Panc1 (cell line): ENCODE measurements around the gene PANK4. TPM values are rescaled to one million over a fixed set of nuclear protein-coding genes. Genes with fewer than 3 reads are reported as not detected.
A peak's percentile ranks its signal among the peaks of the same experiment; 100 is the strongest.

Experiments used
- ATAC-seq: fragments of 200-7000 bp; cut with Tn5 transposase; 2 replicates; pipeline ENCODE4 v1.9.1; 2020; ENCODE audit warnings: mild to moderate bottlenecking, moderate library complexity
- BruUV-seq: library from RNA; stranded (reverse); fragments of 400-500 nt; replicated peaks from 2 replicates; lab custom pipeline; 2021; lab: Mats Ljungman, UMichigan
- CTCF ChIA-PET: fragments of 300-600 bp; sonication (Branson Sonifier 250); formaldehyde crosslinking; loops from one replicate; lab custom pipeline; 2022; ENCODE audit warnings: antibody characterized with exemption; lab: Charles Lee
- POLR2A ChIA-PET: fragments of 300-600 bp; sonication (Branson Sonifier 250); formaldehyde crosslinking; loops from one replicate; lab custom pipeline; 2022; ENCODE audit warnings: antibody characterized with exemption; lab: Charles Lee
- DNase-seq: peaks from one replicate; pipeline ENCODE4 v3.0.0-alpha.2; 2010; ENCODE audit warnings: low read depth, low spot score
- H3K27ac ChIP-seq: 2 replicates; pipeline ENCODE4 v1.5.1; 2011; ENCODE audit warnings: mild to moderate bottlenecking, low read length, inconsistent platforms
- H3K27me3 ChIP-seq: fragments of 200-500 bp; sonication (Bioruptor generic); 2 replicates; pipeline ENCODE4 v1.6.0; 2014; ENCODE audit warnings: low read length, inconsistent platforms; ENCODE audit not compliant: control insufficient read depth, insufficient read depth
- H3K36me3 ChIP-seq: fragments of 200-500 bp; sonication (Bioruptor generic); 2 replicates; pipeline ENCODE4 v1.5.1; 2014; ENCODE audit warnings: inconsistent platforms, mild to moderate bottlenecking, low read length, moderate library complexity; ENCODE audit not compliant: control insufficient read depth, insufficient read depth
- H3K4me1 ChIP-seq: 2 replicates; pipeline ENCODE4 v1.5.1; 2011; ENCODE audit warnings: inconsistent platforms, mild to moderate bottlenecking, low read length, moderate library complexity; ENCODE audit not compliant: control insufficient read depth, insufficient read depth
- H3K4me3 ChIP-seq, 2 experiments: 2 replicates each; pipeline ENCODE4 v1.5.1; 2011 to 2012; ENCODE audit warnings: low read depth in 2 of 2, low read length in 2 of 2, mild to moderate bottlenecking in 2 of 2, inconsistent platforms in 1 of 2, moderate library complexity in 1 of 2
- H3K9me3 ChIP-seq: fragments of 200-500 bp; sonication (Bioruptor generic); 2 replicates; pipeline ENCODE4 v1.5.1; 2014; ENCODE audit warnings: low read depth, mild to moderate bottlenecking, inconsistent platforms, low read length, moderate library complexity; ENCODE audit not compliant: control insufficient read depth, insufficient read depth
- CTCF ChIP-seq: fragments of 450-650 bp; IDR thresholded peaks from 2 replicates; pipeline ENCODE4 v1.5.1; 2017; ENCODE audit warnings: mild to moderate bottlenecking
- POLR2AphosphoS5 ChIP-seq: IDR thresholded peaks from 2 replicates; pipeline ENCODE4 v1.6.1; 2012; ENCODE audit warnings: mild to moderate bottlenecking, low read depth, low read length, moderate library complexity
- REST ChIP-seq, 2 experiments: IDR thresholded peaks; 2 replicates each; pipeline ENCODE4 v1.6.1; 2011 to 2012; ENCODE audit warnings: low read depth in 2 of 2, control low read depth in 1 of 2, low read length in 1 of 2, mild to moderate bottlenecking in 1 of 2, moderate library complexity in 1 of 2; ENCODE audit not compliant: insufficient read depth in 1 of 2
- SIN3A ChIP-seq: IDR thresholded peaks from 2 replicates; pipeline ENCODE4 v1.6.1; 2012; ENCODE audit warnings: low read depth, mild to moderate bottlenecking, low read length, moderate library complexity, borderline replicate concordance; ENCODE audit not compliant: insufficient read depth
- TCF7L2 ChIP-seq: IDR thresholded peaks from 2 replicates; pipeline ENCODE4 v1.6.1; 2011; ENCODE audit warnings: mild to moderate bottlenecking, low read depth, low read length, inconsistent platforms
- in situ Hi-C: cut with HindIII; loops from 2 replicates; pipeline ENCODE4 v1.10.0; 2016; ENCODE audit warnings: low sequenced_read_pairs, low pct_unique_long_range_greater_than_20kb
- intact Hi-C: fragments of 100-400 bp; cut with micrococcal nuclease; formaldehyde crosslinking; loops from one replicate; pipeline ENCODE4 v1.10.0; 2022; ENCODE audit not compliant: unreplicated experiment
- total RNA-seq: library from RNA; stranded (reverse); gene quantifications from one replicate; pipeline ENCODE4 v1.2.1, GENCODE V29; 2021; ENCODE audit not compliant: unreplicated experiment

PANK4 gene
- total RNA-seq, 1 experiment from 2014 or later = 35.9 TPM

GRCh38 chr1:2507744-2508155 lies 18.6 kb downstream of the PANK4 start:
- Histone ChIP-seq H3K27ac (no peak overlapping the region), H3K27me3 (no peaks in the 10 kb centered on the region), H3K36me3 (no peaks in the 10 kb centered on the region; the same call in none of the 2 replicates), H3K4me1 (peaks cover 25% of the 10 kb centered on the region), H3K4me3 (no peak overlapping the region), H3K9me3 (no peaks in the 10 kb centered on the region)
- in situ Hi-C loops (no loop called here), intact Hi-C loops (no loop called here)
- CTCF ChIA-PET = interaction anchor here (0.6 kb wide), 1 partner anchor 14 kb away, joined by 3 read pairs; no protein-coding TSS in a partner anchor
- no peak for TF ChIP-seq TCF7L2
- peak; percentile 75 to 84 for TF ChIP-seq REST (IDR thresholded peaks at IDR 0.05; ENCODE audit: insufficient read depth in 1 of 2, low read depth in 2 of 2, low read length in 1 of 2)
- TF ChIP-seq CTCF = no peak
- peak; percentile 37; the same call in 1 of the 2 replicates for TF ChIP-seq POLR2AphosphoS5
- no peak for TF ChIP-seq SIN3A
- BruUV-seq = no TSS peak
- DNase-seq (no peak), ATAC-seq (no peak)
- POLR2A ChIA-PET = interaction anchor here (0.7 kb wide), 1 partner anchor 29 kb away, joined by 3 read pairs; no protein-coding TSS in a partner anchor

GRCh38 chr1:2506901-2507565 lies 19.4 kb downstream of the PANK4 start:
- DNase-seq (no peak), ATAC-seq (peak; percentile 61)
- H3K9me3 ChIP-seq = no peaks in the 10 kb centered on the region
- intact Hi-C loops (no loop called here), in situ Hi-C loops (no loop called here)
- ChIA-PET POLR2A (interaction anchor here (0.6 to 0.7 kb wide), 3 partner anchors 19 to 931 kb away, joined by 3 read pairs; partner anchors contain the start of gene PANK4), CTCF (no interaction called here)
- TF ChIP-seq POLR2AphosphoS5 (no peak; the same call in 1 of the 2 replicates), SIN3A (no peak), REST (IDR thresholded peaks at IDR 0.05; ENCODE audit: insufficient read depth in 1 of 2, low read depth in 2 of 2, low read length in 1 of 2) (no peak), CTCF (no peak), TCF7L2 (no peak)
- no peak overlapping the region for H3K4me3 ChIP-seq
- H3K36me3 ChIP-seq = no peaks in the 10 kb centered on the region; the same call in 1 of the 2 replicates
- H3K27ac ChIP-seq = peak overlapping the region; percentile 53
- BruUV-seq = no TSS peak
- H3K27me3 ChIP-seq = no peaks in the 10 kb centered on the region
- peaks cover 25% of the 10 kb centered on the region for H3K4me1 ChIP-seq
